Measurements from ENCODE around the gene NKD2. TPM values are rescaled to one million over a fixed set of nuclear protein-coding genes. Genes with fewer than 3 reads are reported as not detected.

The NKD2 gene
- total RNA-seq, 1 experiment from 2014 or later = 12.3 TPM

- DNase-seq (ENCODE audit: low read depth, low spot score) = no peak
- no peak overlapping the region for H3K4me3 ChIP-seq (ENCODE audit: low read depth in 2 of 2, low read length in 2 of 2)
- H3K36me3 ChIP-seq (ENCODE audit: control insufficient read depth, insufficient read depth, low read length) = no peaks in the 10 kb centered on the region
- TF ChIP-seq CTCF (IDR thresholded peaks at IDR 0.05) = no peak
- TF ChIP-seq SIN3A (IDR thresholded peaks at IDR 0.05; ENCODE audit: borderline replicate concordance, insufficient read depth, low read depth, low read length) = no peak
- TF ChIP-seq REST (IDR thresholded peaks at IDR 0.05; ENCODE audit: insufficient read depth in 1 of 2, low read depth in 2 of 2, low read length in 1 of 2) = no peak
- no peak for TF ChIP-seq TCF7L2 (IDR thresholded peaks at IDR 0.05; ENCODE audit: low read depth, low read length)
- TF ChIP-seq POLR2AphosphoS5 (IDR thresholded peaks at IDR 0.05; ENCODE audit: low read depth, low read length) = no peak
- H3K4me1 ChIP-seq (ENCODE audit: control insufficient read depth, insufficient read depth, low read length) = peaks cover 3% of the 10 kb centered on the region; the same call in 1 of the 2 replicates
- no peaks in the 10 kb centered on the region for H3K27me3 ChIP-seq (ENCODE audit: control insufficient read depth, insufficient read depth, low read length)
- H3K9me3 ChIP-seq (ENCODE audit: control insufficient read depth, insufficient read depth, low read depth, low read length) = no peaks in the 10 kb centered on the region
- ChIA-PET POLR2A (interaction anchor here (0.6 kb wide), 1 partner anchor 11 kb away, joined by 7 read pairs; no protein-coding TSS in a partner anchor), CTCF (interaction anchor here (0.6 kb wide), 1 partner anchor 48 kb away, joined by 4 read pairs; no protein-coding TSS in a partner anchor)
- no TSS peak for BruUV-seq (replicated peaks)
- no peak for ATAC-seq
- no peak overlapping the region for H3K27ac ChIP-seq (ENCODE audit: low read length)
- intact Hi-C loops (cut with micrococcal nuclease; ENCODE audit: unreplicated experiment) (no loop called here), in situ Hi-C loops (cut with HindIII; ENCODE audit: low pct_unique_long_range_greater_than_20kb, low sequenced_read_pairs) (no loop called here)
These were observed 21.5 kb downstream of the NKD2 start for GRCh38 chr5:1029945-1030625.

GRCh38 chr5:1030801-1031271 is 22.2 kb downstream of the NKD2 start:
- H3K36me3 ChIP-seq (ENCODE audit: control insufficient read depth, insufficient read depth, low read length) = no peaks in the 10 kb centered on the region
- peaks cover 3% of the 10 kb centered on the region; the same call in 1 of the 2 replicates for H3K4me1 ChIP-seq (ENCODE audit: control insufficient read depth, insufficient read depth, low read length)
- in situ Hi-C loops (cut with HindIII; ENCODE audit: low pct_unique_long_range_greater_than_20kb, low sequenced_read_pairs) = no loop called here
- intact Hi-C loops (cut with micrococcal nuclease; ENCODE audit: unreplicated experiment) = no loop called here
- no TSS peak for BruUV-seq (replicated peaks)
- ATAC-seq (no peak), DNase-seq (ENCODE audit: low read depth, low spot score) (no peak)
- H3K9me3 ChIP-seq (ENCODE audit: control insufficient read depth, insufficient read depth, low read depth, low read length) = no peaks in the 10 kb centered on the region
- CTCF ChIA-PET = interaction anchor here (0.6 kb wide), 1 partner anchor 49 kb away, joined by 4 read pairs; no protein-coding TSS in a partner anchor
- H3K27me3 ChIP-seq (ENCODE audit: control insufficient read depth, insufficient read depth, low read length) = no peaks in the 10 kb centered on the region
- POLR2A ChIA-PET = no interaction called here
- TF ChIP-seq TCF7L2 (IDR thresholded peaks at IDR 0.05; ENCODE audit: low read depth, low read length) = no peak
- no peak for TF ChIP-seq SIN3A (IDR thresholded peaks at IDR 0.05; ENCODE audit: borderline replicate concordance, insufficient read depth, low read depth, low read length)
- TF ChIP-seq REST (IDR thresholded peaks at IDR 0.05; ENCODE audit: insufficient read depth in 1 of 2, low read depth in 2 of 2, low read length in 1 of 2) = no peak
- no peak for TF ChIP-seq CTCF (IDR thresholded peaks at IDR 0.05)
- TF ChIP-seq POLR2AphosphoS5 (IDR thresholded peaks at IDR 0.05; ENCODE audit: low read depth, low read length) = no peak
- no peak overlapping the region for H3K4me3 ChIP-seq (ENCODE audit: low read depth in 2 of 2, low read length in 2 of 2)
- H3K27ac ChIP-seq (ENCODE audit: low read length) = no peak overlapping the region

All from Panc1 (cell line).